GM21619 (cell line): Measurements from ENCODE around the gene UQCRH.
A peak's percentile ranks its signal among the peaks of the same experiment; 100 is the strongest.
"Not testable (repeated sequence)": the region's sequence is repeated elsewhere in the genome, so short reads cannot be mapped to it uniquely, and the experiment has no call there.

ENCODE experiments used
- ATAC-seq: cut with Tn5 transposase; IDR thresholded peaks from one replicate; pipeline ENCODE4 v1.9.1; 2021; ENCODE audit not compliant: unreplicated experiment

Gene UQCRH

GRCh38 chr1:46298387-46298786 lies 5.1 kb upstream of the UQCRH start:
- ATAC-seq, result no peak

GRCh38 chr1:46300673-46301405 lies 2.7 kb upstream of the UQCRH start:
- no peak for ATAC-seq

- no peak for ATAC-seq
These were observed 2.1 kb upstream of the UQCRH start for GRCh38 chr1:46301406-46301807.

GRCh38 chr1:46301808-46302640 lies 1.5 kb upstream of the UQCRH start:
- ATAC-seq, result peak; percentile 23

GRCh38 chr1:46302641-46303037 lies 859 bp upstream of the UQCRH start:
- no peak for ATAC-seq

GRCh38 chr1:46303872-46304326 lies 401 bp downstream of the UQCRH start:
- no peak for ATAC-seq

- no peak for ATAC-seq
These were observed 2.6 kb downstream of the UQCRH start for GRCh38 chr1:46306159-46306530.

GRCh38 chr1:46309401-46310159 lies 6.1 kb downstream of the UQCRH start:
- no peak for ATAC-seq

- no peak for ATAC-seq
These were observed 6.8 kb downstream of the UQCRH start for GRCh38 chr1:46310321-46310720.

GRCh38 chr1:46315669-46316403 lies 12.3 kb downstream of the UQCRH start:
- no peak for ATAC-seq

- ATAC-seq, result no peak
These were observed 13.8 kb downstream of the UQCRH start for GRCh38 chr1:46317323-46317722.

- ATAC-seq, result not testable (repeated sequence)
These were observed 15.8 kb downstream of the UQCRH start for GRCh38 chr1:46319301-46319700.

- not testable (repeated sequence) for ATAC-seq
These were observed 16.7 kb downstream of the UQCRH start for GRCh38 chr1:46319960-46320914.

GRCh38 chr1:46322191-46322590 lies 18.7 kb downstream of the UQCRH start:
- not testable (repeated sequence) for ATAC-seq

- not testable (repeated sequence) for ATAC-seq
These were observed 22.0 kb downstream of the UQCRH start for GRCh38 chr1:46325285-46326076.

- ATAC-seq, result not testable (repeated sequence)
These were observed 24.7 kb downstream of the UQCRH start for GRCh38 chr1:46328182-46328581.

- ATAC-seq, result not testable (repeated sequence)
These were observed 26.3 kb downstream of the UQCRH start for GRCh38 chr1:46329807-46330206.

GRCh38 chr1:46330381-46330780 lies 26.9 kb downstream of the UQCRH start:
- not testable (repeated sequence) for ATAC-seq
